Neuronal stem cell (in vitro differentiated cells): ENCODE data around the gene SLX4IP.

Experiments
- DNase-seq: peaks from one replicate; pipeline ENCODE4 v3.0.0-alpha.2; 2013; ENCODE audit warnings: low spot score
- H2AFZ ChIP-seq: one replicate; pipeline ENCODE4 v1.6.1; 2013; ENCODE audit warnings: mild to moderate bottlenecking, low read length, inconsistent platforms
- H2AK5ac ChIP-seq: 2 replicates; pipeline ENCODE4 v1.6.1; 2013; ENCODE audit warnings: low read depth, mild to moderate bottlenecking, inconsistent platforms, low read length, moderate library complexity, mixed read lengths
- H2BK120ac ChIP-seq: 2 replicates; pipeline ENCODE4 v1.6.1; 2013; ENCODE audit warnings: low read depth, mild to moderate bottlenecking, inconsistent platforms, low read length, moderate library complexity, mixed read lengths
- H2BK12ac ChIP-seq: one replicate; pipeline ENCODE4 v1.6.1; 2013; ENCODE audit warnings: low read length, inconsistent platforms
- H2BK15ac ChIP-seq: 2 replicates; pipeline ENCODE4 v1.6.1; 2013; ENCODE audit warnings: mild to moderate bottlenecking, low read length, inconsistent platforms, mixed read lengths
- H2BK5ac ChIP-seq: one replicate; pipeline ENCODE4 v1.6.1; 2013; ENCODE audit warnings: inconsistent platforms, mild to moderate bottlenecking, low read length, moderate library complexity
- H3K14ac ChIP-seq: one replicate; pipeline ENCODE4 v1.6.1; 2013; ENCODE audit warnings: low read length, inconsistent platforms
- H3K18ac ChIP-seq: 2 replicates; pipeline ENCODE4 v1.6.1; 2013; ENCODE audit warnings: low read length, inconsistent platforms
- H3K23ac ChIP-seq: 2 replicates; pipeline ENCODE4 v1.6.1; 2013; ENCODE audit warnings: low read depth, mild to moderate bottlenecking, mixed read lengths, low read length, inconsistent platforms; ENCODE audit not compliant: poor library complexity
- H3K27ac ChIP-seq: replicated peaks from 3 replicates; pipeline ENCODE4 v1.5.1; 2013; ENCODE audit warnings: low read length, inconsistent platforms
- H3K27me3 ChIP-seq, 3 experiments: 2 replicates each; pipeline ENCODE4 v1.6.1; 2013; ENCODE audit warnings: low read length in 3 of 3, mild to moderate bottlenecking in 2 of 3, inconsistent platforms in 1 of 3, low read depth in 1 of 3, mixed read lengths in 1 of 3, moderate library complexity in 1 of 3; ENCODE audit not compliant: control insufficient read depth in 3 of 3, insufficient read depth in 3 of 3
- H3K36me3 ChIP-seq, 2 donors: replicated peaks in 1 of 2; 2 replicates each; pipeline ENCODE4 v1.6.1; 2013; ENCODE audit warnings: low read length in 2 of 2; ENCODE audit not compliant: control insufficient read depth in 2 of 2, insufficient read depth in 2 of 2
- H3K4ac ChIP-seq: 2 replicates; pipeline ENCODE4 v1.6.1; 2013; ENCODE audit warnings: inconsistent platforms, mild to moderate bottlenecking, low read length, moderate library complexity
- H3K4me1 ChIP-seq, 2 donors: 1 replicate in 1 of 2; 2 replicates in 1 of 2; pipeline ENCODE4 v1.6.1; 2013; ENCODE audit warnings: low read length in 2 of 2, low read depth in 1 of 2; ENCODE audit not compliant: control insufficient read depth in 2 of 2, insufficient read depth in 1 of 2
- H3K4me2 ChIP-seq: one replicate; pipeline ENCODE4 v1.6.1; 2013; ENCODE audit warnings: mild to moderate bottlenecking, low read length, inconsistent platforms; ENCODE audit not compliant: insufficient read depth, poor library complexity, severe bottlenecking
- H3K4me3 ChIP-seq, 2 donors: 2 replicates each; pipeline ENCODE4 v1.5.1; 2013; ENCODE audit warnings: low read length in 2 of 2, mild to moderate bottlenecking in 2 of 2, inconsistent platforms in 1 of 2, moderate library complexity in 1 of 2
- H3K79me1 ChIP-seq: one replicate; pipeline ENCODE4 v1.6.1; 2013; ENCODE audit warnings: low read depth, mild to moderate bottlenecking, inconsistent platforms, low read length, moderate library complexity
- H3K9ac ChIP-seq: one replicate; pipeline ENCODE4 v1.6.1; 2013; ENCODE audit warnings: mild to moderate bottlenecking, low read depth, low read length, inconsistent platforms; ENCODE audit not compliant: poor library complexity
- H3K9me3 ChIP-seq, 2 donors: replicated peaks in 1 of 2; 2 replicates each; pipeline versions ENCODE3 to v1.6.1; 2013; ENCODE audit warnings: low read length in 2 of 2, mild to moderate bottlenecking in 2 of 2, inconsistent platforms in 1 of 2, low read depth in 1 of 2, mixed read lengths in 1 of 2, moderate library complexity in 1 of 2; ENCODE audit not compliant: control insufficient read depth in 2 of 2, insufficient read depth in 1 of 2
- H4K8ac ChIP-seq: one replicate; pipeline ENCODE4 v1.6.1; 2013; ENCODE audit warnings: low read depth, mild to moderate bottlenecking, inconsistent platforms, low read length, moderate library complexity
- H4K91ac ChIP-seq: one replicate; pipeline ENCODE4 v1.6.1; 2013; ENCODE audit warnings: low read length, low read depth, mild to moderate bottlenecking, inconsistent platforms; ENCODE audit not compliant: poor library complexity
- WGBS, 2 donors: extraction: QIAGEN DNeasy Blood & Tissue Kit; methylation state at CpG; one replicate each; pipeline ENCODE4 v1.1.7; 2013; ENCODE audit warnings: missing lambda C conversion rate in 2 of 2, mixed read lengths in 1 of 2; ENCODE audit not compliant: insufficient read length in 2 of 2, insufficient replicate concordance in 1 of 2; ENCODE audit errors: extremely low coverage in 2 of 2; 5-methylcytosine and 5-hydroxymethylcytosine counted together

Gene SLX4IP

GRCh38 chr20:10635476-10636208, 200.5 kb downstream of the SLX4IP start:
- Histone ChIP-seq H4K8ac (no peak overlapping the region), H3K9ac (no peak overlapping the region), H2BK12ac (no peak overlapping the region), H4K91ac (no peak overlapping the region), H2BK5ac (no peak overlapping the region), H3K18ac (no peak overlapping the region), H3K14ac (no peak overlapping the region), H3K36me3 (peaks cover 14 to 42% of the 10 kb centered on the region in 2 donors), H3K4me2 (no peak overlapping the region), H3K23ac (no peak overlapping the region), H2AK5ac (no peak overlapping the region), H2BK120ac (no peak overlapping the region), H3K27ac (no peak overlapping the region), H3K27me3 (no peaks in the 10 kb centered on the region), H3K4me1 (peaks cover 42 to 54% of the 10 kb centered on the region in 2 donors), H3K4me3 (no peak overlapping the region), H2BK15ac (no peak overlapping the region), H3K9me3 (no peaks in the 10 kb centered on the region), H2AFZ (no peak overlapping the region), H3K4ac (no peak overlapping the region), H3K79me1 (no peaks in the 10 kb centered on the region)
- no peak for DNase-seq
- WGBS, 2 donors, result no CpG with 5 or more reads among the region's 5 CpGs

- peak overlapping the region; percentile 5 for H3K18ac ChIP-seq
- H3K79me1 ChIP-seq, result no peaks in the 10 kb centered on the region
- no peak overlapping the region for H3K4me3 ChIP-seq
- no peak overlapping the region for H2AK5ac ChIP-seq
- no peak overlapping the region for H3K14ac ChIP-seq
- H2BK15ac ChIP-seq, result no peak overlapping the region
- H3K9me3 ChIP-seq, result no peaks in the 10 kb centered on the region
- no peak for DNase-seq
- no peak overlapping the region for H2BK120ac ChIP-seq
- no peak overlapping the region for H4K91ac ChIP-seq
- WGBS, 2 donors, result no CpG with 5 or more reads among the region's 5 CpGs
- no peak overlapping the region for H3K9ac ChIP-seq
- no peak overlapping the region for H2BK12ac ChIP-seq
- no peak overlapping the region for H2AFZ ChIP-seq
- H3K27me3 ChIP-seq, result no peaks in the 10 kb centered on the region
- H3K4me1 ChIP-seq, result peaks cover 35 to 52% of the 10 kb centered on the region in 2 donors
- H3K23ac ChIP-seq, result no peak overlapping the region
- H3K4ac ChIP-seq, result no peak overlapping the region
- peaks cover 16 to 49% of the 10 kb centered on the region in 2 donors for H3K36me3 ChIP-seq
- no peak overlapping the region for H3K27ac ChIP-seq
- no peak overlapping the region for H2BK5ac ChIP-seq
- H3K4me2 ChIP-seq, result no peak overlapping the region
- no peak overlapping the region for H4K8ac ChIP-seq
Observed at GRCh38 chr20:10636326-10636818, 201.3 kb downstream of the SLX4IP start.

GRCh38 chr20:10637031-10637559, 202.0 kb downstream of the SLX4IP start:
- Histone ChIP-seq H2AK5ac (peak overlapping the region; percentile 13), H3K9ac (no peak overlapping the region), H2BK120ac (no peak overlapping the region), H2BK12ac (peak overlapping the region; percentile 63), H4K8ac (no peak overlapping the region), H3K4me3 (no peak overlapping the region), H2BK15ac (no peak overlapping the region), H3K79me1 (no peaks in the 10 kb centered on the region), H4K91ac (no peak overlapping the region), H3K27ac (peak overlapping the region; percentile 74), H3K4me1 (peaks cover 30 to 54% of the 10 kb centered on the region in 2 donors), H3K14ac (no peak overlapping the region), H3K4me2 (no peak overlapping the region), H2BK5ac (peak overlapping the region; percentile 31), H3K18ac (peak overlapping the region; percentile 80), H3K23ac (no peak overlapping the region), H2AFZ (no peak overlapping the region), H3K9me3 (no peaks in the 10 kb centered on the region), H3K4ac (no peak overlapping the region), H3K27me3 (no peaks in the 10 kb centered on the region), H3K36me3 (peaks cover 24 to 57% of the 10 kb centered on the region in 2 donors)
- WGBS, 2 donors, result no CpG with 5 or more reads among the region's 10 CpGs
- no peak for DNase-seq

- H2BK12ac ChIP-seq, result no peak overlapping the region
- H3K4me2 ChIP-seq, result no peak overlapping the region
- H3K36me3 ChIP-seq, result peaks cover 28 to 61% of the 10 kb centered on the region in 2 donors
- no peak overlapping the region for H2BK15ac ChIP-seq
- H3K23ac ChIP-seq, result no peak overlapping the region
- no peak overlapping the region for H3K4me3 ChIP-seq
- H3K18ac ChIP-seq, result no peak overlapping the region
- no peaks in the 10 kb centered on the region for H3K9me3 ChIP-seq
- no peaks in the 10 kb centered on the region for H3K27me3 ChIP-seq
- no peak overlapping the region for H3K14ac ChIP-seq
- no peak overlapping the region for H2BK5ac ChIP-seq
- no peak overlapping the region for H4K91ac ChIP-seq
- no peaks in the 10 kb centered on the region for H3K79me1 ChIP-seq
- H4K8ac ChIP-seq, result no peak overlapping the region
- no CpG with 5 or more reads among the region's 6 CpGs for WGBS, 2 donors
- peaks cover 27 to 54% of the 10 kb centered on the region in 2 donors for H3K4me1 ChIP-seq
- no peak overlapping the region for H3K4ac ChIP-seq
- H2AK5ac ChIP-seq, result no peak overlapping the region
- H2AFZ ChIP-seq, result no peak overlapping the region
- no peak overlapping the region for H3K9ac ChIP-seq
- peak; percentile 63 for DNase-seq
- no peak overlapping the region for H2BK120ac ChIP-seq
- peak overlapping the region; percentile 74 for H3K27ac ChIP-seq
Observed at GRCh38 chr20:10637563-10637962, 202.5 kb downstream of the SLX4IP start.
